Inflammatory macrophage treated with lipopolysaccharide for 4 hours (primary cell): ENCODE data around the gene NEURL2.
A peak's percentile ranks its signal among the peaks of the same experiment; 100 is the strongest.

Experiments used
- DNase-seq: peaks from one replicate; pipeline ENCODE4 v3.0.0-alpha.2; 2020

The NEURL2 gene

GRCh38 chr20:45867136-45867818 is 23.7 kb downstream of the NEURL2 start:
- DNase-seq: no peak

GRCh38 chr20:45866454-45866853 is 24.6 kb downstream of the NEURL2 start:
- no peak for DNase-seq

- no peak for DNase-seq
Measured at GRCh38 chr20:45863543-45864470, 27.2 kb downstream of the NEURL2 start.

GRCh38 chr20:45861221-45862075 is 29.6 kb downstream of the NEURL2 start:
- no peak for DNase-seq

GRCh38 chr20:45860560-45861220 is 30.3 kb downstream of the NEURL2 start:
- no peak for DNase-seq

- DNase-seq: no peak
Measured at GRCh38 chr20:45859916-45860315, 31.1 kb downstream of the NEURL2 start.

GRCh38 chr20:45857882-45858216 is 33.2 kb downstream of the NEURL2 start:
- DNase-seq: peak; percentile 21

GRCh38 chr20:45857114-45857881 is 33.7 kb downstream of the NEURL2 start, which contains the start of the genes ACOT8 and ZSWIM3:
Gene ACOT8 (minus strand): TSS chr20:45857392. CDS start chr20:45857315, 77 bp downstream.
Gene ZSWIM3 (plus strand): TSS chr20:45857614. CDS start chr20:45857826, 212 bp downstream.
- DNase-seq: peak; percentile 100

- DNase-seq: no peak
Measured at GRCh38 chr20:45853484-45853883, 37.5 kb downstream of the NEURL2 start.

- no peak for DNase-seq
Measured at GRCh38 chr20:45852326-45852725, 38.7 kb downstream of the NEURL2 start.

- no peak for DNase-seq
Measured at GRCh38 chr20:45851501-45851900, 39.5 kb downstream of the NEURL2 start.

- DNase-seq: no peak
Measured at GRCh38 chr20:45850926-45851325, 40.1 kb downstream of the NEURL2 start.

- no peak for DNase-seq
Measured at GRCh38 chr20:45850238-45850637, 40.8 kb downstream of the NEURL2 start.

- DNase-seq: no peak
Measured at GRCh38 chr20:45848969-45849582, 41.9 kb downstream of the NEURL2 start.

GRCh38 chr20:45848421-45848820 is 42.6 kb downstream of the NEURL2 start:
- no peak for DNase-seq

- no peak for DNase-seq
Measured at GRCh38 chr20:45845452-45845851, 45.6 kb downstream of the NEURL2 start.

- no peak for DNase-seq
Measured at GRCh38 chr20:45843506-45843905, 47.5 kb downstream of the NEURL2 start.

GRCh38 chr20:45842169-45842812 is 48.7 kb downstream of the NEURL2 start:
- DNase-seq: peak; percentile 39

- no peak for DNase-seq
Measured at GRCh38 chr20:45841407-45842129, 49.4 kb downstream of the NEURL2 start.

GRCh38 chr20:45840700-45841198 is 50.3 kb downstream of the NEURL2 start:
- no peak for DNase-seq
